ENCODE measurements around the gene KIF3C. TPM values are rescaled to one million over a fixed set of nuclear protein-coding genes. Genes with fewer than 3 reads are reported as not detected.
"Not testable (repeated sequence)": the region's sequence is repeated elsewhere in the genome, so short reads cannot be mapped to it uniquely, and the experiment has no call there.

KIF3C gene
- polyA plus RNA-seq, 1 donor from 2014 or later = 53.6 TPM

GRCh38 chr2:25958611-25959010, 23.7 kb downstream of the KIF3C start:
- not testable (repeated sequence) for H3K27ac ChIP-seq (ENCODE audit: low read length); H3K36me3 ChIP-seq (ENCODE audit: insufficient read depth, low read length); H3K9me2 ChIP-seq (ENCODE audit: insufficient read depth, low read length); H3K4me3 ChIP-seq (ENCODE audit: low read length); H3K27me3 ChIP-seq (ENCODE audit: insufficient read depth, low read depth, low read length); H3K9ac ChIP-seq (ENCODE audit: low read length); H3K4me2 ChIP-seq (ENCODE audit: low read length); H3K9me3 ChIP-seq (ENCODE audit: low read length); H4K20me1 ChIP-seq (ENCODE audit: insufficient read depth); H2AFZ ChIP-seq (ENCODE audit: low read depth, low read length); H3F3A ChIP-seq (ENCODE audit: insufficient read depth, low read length, poor library complexity, severe bottlenecking)
- H3K79me2 ChIP-seq (replicated peaks; ENCODE audit: insufficient read depth, low read length) = peaks cover 20% of the 10 kb centered on the region

- Histone ChIP-seq H3K9ac (ENCODE audit: low read length) (no peak overlapping the region), H3K4me3 (ENCODE audit: low read length) (no peak overlapping the region), H3K79me2 (replicated peaks; ENCODE audit: insufficient read depth, low read length) (peaks cover 20% of the 10 kb centered on the region), H3K27ac (ENCODE audit: low read length) (no peak overlapping the region), H3K9me2 (ENCODE audit: insufficient read depth, low read length) (no peaks in the 10 kb centered on the region), H3F3A (ENCODE audit: insufficient read depth, low read length, poor library complexity, severe bottlenecking) (no peaks in the 10 kb centered on the region), H4K20me1 (ENCODE audit: insufficient read depth) (peaks cover 7% of the 10 kb centered on the region), H3K27me3 (ENCODE audit: insufficient read depth, low read depth, low read length) (no peaks in the 10 kb centered on the region), H2AFZ (ENCODE audit: low read depth, low read length) (no peak overlapping the region), H3K4me2 (ENCODE audit: low read length) (no peak overlapping the region), H3K9me3 (ENCODE audit: low read length) (no peaks in the 10 kb centered on the region), H3K36me3 (ENCODE audit: insufficient read depth, low read length) (peaks cover 5% of the 10 kb centered on the region)
- TF ChIP-seq EZH2 (IDR thresholded peaks at IDR 0.05; ENCODE audit: borderline replicate concordance, insufficient read depth, low read length, poor library complexity, severe bottlenecking) (no peak), SMC3 (conservative IDR thresholded peaks at IDR 0.05; ENCODE audit: poor library complexity) (no peak), EP300 (conservative IDR thresholded peaks at IDR 0.05; ENCODE audit: poor library complexity, severe bottlenecking) (no peak), REST (IDR thresholded peaks at IDR 0.05; ENCODE audit: borderline replicate concordance) (no peak), CTCF (IDR thresholded peaks at IDR 0.05; ENCODE audit: poor library complexity, severe bottlenecking) (no peak), POLR2AphosphoS5 (IDR thresholded peaks at IDR 0.05) (no peak), RAD21 (conservative IDR thresholded peaks at IDR 0.05) (no peak), MXI1 (conservative IDR thresholded peaks at IDR 0.05; ENCODE audit: poor library complexity, severe bottlenecking) (no peak), TAF1 (IDR thresholded peaks at IDR 0.05; ENCODE audit: low read depth) (no peak)
These were observed 24.6 kb downstream of the KIF3C start for GRCh38 chr2:25957743-25958142.

All from neural cell (in vitro differentiated cells).